Activated CD8-positive, alpha-beta memory T cell treated with anti-CD3 and anti-CD28 coated beads, Interleukin-2, amount 50 U/mL, for 24 hours (primary cell): ENCODE data around the gene LSM14B.
"Not testable (repeated sequence)": the region's sequence is repeated elsewhere in the genome, so short reads cannot be mapped to it uniquely, and the experiment has no call there.

Experiments
- DNase-seq: peaks from one replicate; pipeline ENCODE4 v3.0.0-alpha.2; 2020; ENCODE audit errors: extremely low read depth

LSM14B gene

GRCh38 chr20:62146019-62146755 is 23.9 kb downstream of the LSM14B start:
- DNase-seq = no peak

GRCh38 chr20:62147125-62147524 is 24.9 kb downstream of the LSM14B start:
- DNase-seq = no peak

GRCh38 chr20:62147528-62147927 is 25.3 kb downstream of the LSM14B start:
- DNase-seq = no peak

- DNase-seq = not testable (repeated sequence)
Observed at GRCh38 chr20:62148383-62148782, 26.1 kb downstream of the LSM14B start.

- no peak for DNase-seq
Observed at GRCh38 chr20:62148908-62149314, 26.6 kb downstream of the LSM14B start.

- no peak for DNase-seq
Observed at GRCh38 chr20:62149532-62150309, 27.4 kb downstream of the LSM14B start.

GRCh38 chr20:62150310-62150575 is 28.0 kb downstream of the LSM14B start:
- no peak for DNase-seq

GRCh38 chr20:62151225-62151624 is 28.9 kb downstream of the LSM14B start:
- no peak for DNase-seq

- DNase-seq = no peak
Observed at GRCh38 chr20:62151835-62152364, 29.6 kb downstream of the LSM14B start.

- DNase-seq = no peak
Observed at GRCh38 chr20:62155428-62156253, 33.4 kb downstream of the LSM14B start.

- DNase-seq = no peak
Observed at GRCh38 chr20:62156254-62156556, 33.9 kb downstream of the LSM14B start.

GRCh38 chr20:62156592-62157386 is 34.5 kb downstream of the LSM14B start:
- no peak for DNase-seq

- DNase-seq = no peak
Observed at GRCh38 chr20:62157387-62158087, 35.3 kb downstream of the LSM14B start.

GRCh38 chr20:62158088-62158400 is 35.8 kb downstream of the LSM14B start:
- DNase-seq = no peak

GRCh38 chr20:62158541-62158940 is 36.3 kb downstream of the LSM14B start:
- no peak for DNase-seq

- DNase-seq = no peak
Observed at GRCh38 chr20:62159052-62159451, 36.8 kb downstream of the LSM14B start.

GRCh38 chr20:62159839-62160238 is 37.6 kb downstream of the LSM14B start:
- DNase-seq = peak; percentile 50

GRCh38 chr20:62160253-62160652 is 38.0 kb downstream of the LSM14B start:
- DNase-seq = no peak

- DNase-seq = no peak
Observed at GRCh38 chr20:62160876-62161275, 38.6 kb downstream of the LSM14B start.

- DNase-seq = no peak
Observed at GRCh38 chr20:62161347-62161746, 39.1 kb downstream of the LSM14B start.

- no peak for DNase-seq
Observed at GRCh38 chr20:62162765-62163484, 40.6 kb downstream of the LSM14B start.
